Dedifferentiated amniotic fluid mesenchymal stem cell (primary cell): ENCODE measurements around the gene DCN.
A peak's percentile ranks its signal among the peaks of the same experiment; 100 is the strongest.

Experiments used
- DNase-seq: peaks from one replicate; pipeline ENCODE4 v3.0.0-alpha.2; 2016; ENCODE audit errors: extremely low spot score

The DCN gene

DNA sequence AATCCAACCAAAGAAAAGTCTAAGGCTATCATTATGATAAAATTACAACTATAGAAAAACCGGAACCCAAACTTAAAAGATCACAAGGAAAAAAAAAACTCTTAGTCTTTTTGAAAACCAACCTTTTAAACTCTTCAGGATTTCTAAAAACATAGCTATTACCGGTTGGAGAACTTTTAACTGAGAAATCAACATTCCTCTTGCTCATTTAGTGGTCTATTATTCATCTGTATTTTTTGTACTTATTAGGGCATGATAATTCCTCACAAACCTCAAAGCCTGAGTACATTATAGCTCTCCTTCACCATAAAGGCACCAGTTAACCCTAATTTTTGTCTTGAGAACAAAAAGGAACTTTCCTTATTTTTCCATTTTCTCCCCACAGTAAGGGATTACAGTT is 81.7 kb downstream of the DCN start:
- no peak for DNase-seq

DNA sequence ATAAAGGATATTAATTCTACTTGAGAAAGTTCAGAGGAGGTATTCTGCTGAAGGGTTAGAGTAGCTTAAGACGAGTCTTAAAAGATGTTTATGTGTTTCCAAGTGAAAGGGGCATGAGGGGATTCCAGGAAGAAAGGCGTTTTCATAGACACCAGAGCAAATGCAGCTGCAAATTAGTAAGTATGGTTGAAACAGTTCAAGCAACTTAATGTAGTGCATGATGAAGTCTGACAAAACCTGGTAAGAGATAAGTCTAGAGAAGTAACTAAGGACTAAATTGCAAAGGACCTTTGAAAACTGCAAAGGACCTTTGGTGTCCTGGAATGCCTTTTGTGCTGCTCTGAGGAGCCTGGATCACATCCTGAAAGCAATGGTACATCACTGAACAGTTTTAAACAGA is 82.8 kb downstream of the DCN start:
- DNase-seq = no peak

DNA sequence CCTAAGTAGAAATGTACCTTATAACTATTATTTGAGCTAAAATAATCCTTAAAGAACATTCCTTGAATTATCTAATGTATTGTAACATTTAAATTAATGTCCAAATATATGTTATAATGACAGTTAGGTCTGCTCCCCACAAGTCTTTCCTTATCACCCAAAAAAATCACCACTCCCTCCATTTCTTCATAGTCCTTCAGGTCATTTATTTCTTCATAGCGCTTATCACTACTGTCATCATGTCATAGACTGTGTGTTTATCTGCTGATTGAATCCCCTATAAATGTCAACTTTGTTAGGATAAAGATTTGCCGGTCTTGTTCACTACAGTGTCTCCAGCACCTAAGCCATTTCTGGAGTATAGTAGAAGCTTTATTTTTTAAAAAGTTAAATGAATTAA is 83.3 kb downstream of the DCN start:
- DNase-seq = no peak

DNA sequence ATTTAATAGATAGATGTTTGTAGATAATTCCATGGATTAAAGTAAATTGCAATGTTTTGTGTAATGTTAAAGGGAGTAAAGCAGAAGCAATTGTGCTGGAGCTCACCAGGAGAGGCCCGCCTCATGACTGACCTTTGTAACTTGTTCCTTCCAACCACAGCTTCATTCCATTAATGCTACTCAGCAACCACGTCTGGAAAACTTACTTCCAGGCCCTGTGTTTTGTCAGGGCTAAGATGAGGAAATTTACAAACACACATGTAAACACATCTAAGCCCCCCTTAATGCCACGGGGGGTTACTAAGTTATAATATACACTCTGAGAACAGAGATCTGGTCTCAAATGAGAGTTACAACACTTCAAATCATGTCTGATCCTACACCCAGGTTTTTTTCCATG is 83.7 kb downstream of the DCN start:
- peak; percentile 80 for DNase-seq

DNA sequence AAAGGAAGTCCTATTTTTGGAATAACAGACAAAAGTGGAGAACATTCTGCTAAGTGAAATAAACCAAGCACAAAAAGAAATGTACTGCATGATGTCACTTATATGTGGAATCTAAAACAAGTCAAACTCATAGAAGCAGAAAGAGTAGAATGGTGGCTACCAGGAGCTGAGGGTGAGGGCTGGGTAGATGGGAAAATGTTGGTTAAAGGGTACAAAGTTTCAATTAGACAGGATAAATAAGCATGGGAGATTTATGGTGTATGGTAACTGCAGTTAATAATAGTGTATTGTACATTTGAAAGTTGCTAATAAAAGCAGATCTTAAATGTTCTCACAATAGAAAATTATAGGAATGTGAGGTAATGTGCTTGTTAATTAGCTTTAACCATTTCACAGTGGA is 84.2 kb downstream of the DCN start:
- no peak for DNase-seq

DNA sequence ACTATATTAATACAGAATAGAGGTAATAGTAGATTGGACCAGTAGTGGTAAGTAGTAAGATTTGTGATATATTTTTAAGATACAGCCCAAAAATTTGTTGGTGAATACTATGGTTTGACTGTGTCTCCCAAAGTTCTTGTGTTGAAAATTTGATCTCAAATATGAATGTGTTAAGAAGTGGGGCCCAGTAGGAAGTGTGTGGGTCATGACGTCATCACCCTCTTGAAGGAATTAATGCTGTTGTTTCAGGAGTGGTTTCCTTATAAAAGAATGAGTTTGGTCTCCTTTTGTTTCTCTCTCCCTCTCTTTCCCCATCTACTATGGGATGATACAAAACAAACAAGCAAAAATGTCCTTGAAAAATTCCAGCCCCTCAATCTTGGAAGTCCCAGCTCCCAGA is 87.7 kb downstream of the DCN start:
- DNase-seq = no peak

DNA sequence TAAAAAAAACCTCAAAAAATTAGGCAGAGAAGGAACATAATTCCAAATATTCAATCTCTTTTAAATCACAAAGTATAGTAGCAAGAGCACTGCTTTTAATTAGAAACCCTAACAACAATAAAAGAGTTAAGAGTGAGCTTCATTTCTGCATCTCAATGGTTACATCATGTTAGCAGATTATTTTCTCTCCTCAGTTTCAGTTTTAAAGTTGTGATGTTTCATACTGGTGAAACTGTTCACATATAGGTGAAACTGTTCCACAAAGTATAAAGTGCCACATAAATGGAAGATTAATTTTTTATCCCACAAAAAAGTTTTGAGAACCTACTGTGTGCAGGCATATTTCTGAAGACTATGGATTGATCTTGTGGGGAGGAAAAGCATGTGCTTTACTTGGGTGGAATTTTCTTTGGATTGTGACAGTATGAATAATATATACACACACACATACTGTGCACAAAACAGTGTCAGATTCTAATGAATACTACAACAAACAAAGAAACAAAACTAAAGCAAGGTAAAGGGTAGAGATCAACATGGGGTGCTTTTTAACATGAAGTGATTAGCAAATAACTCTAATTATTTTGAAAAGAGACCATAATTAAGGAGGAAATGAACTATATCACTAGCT is 88.5 kb downstream of the DCN start:
- DNase-seq = peak; percentile 39

DNA sequence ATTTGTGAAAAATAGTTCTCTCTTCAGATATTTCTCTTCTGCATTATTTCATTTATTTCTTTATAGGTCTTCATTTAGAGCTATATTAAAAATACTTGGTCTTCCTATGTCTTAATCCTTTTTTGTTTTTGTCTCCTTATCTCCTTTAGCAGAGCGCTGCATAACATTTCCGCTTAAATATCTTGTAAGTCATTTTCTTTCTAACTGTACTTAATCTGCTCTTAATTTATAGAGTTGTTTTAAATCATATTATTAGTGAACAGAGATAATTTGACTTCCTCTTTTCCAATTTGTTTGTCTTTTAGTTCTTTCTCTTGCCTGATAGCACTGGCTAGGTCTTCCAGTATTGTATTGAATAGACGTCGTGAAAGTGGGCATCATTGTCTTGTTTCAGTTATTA is 89.3 kb downstream of the DCN start:
- DNase-seq = no peak

DNA sequence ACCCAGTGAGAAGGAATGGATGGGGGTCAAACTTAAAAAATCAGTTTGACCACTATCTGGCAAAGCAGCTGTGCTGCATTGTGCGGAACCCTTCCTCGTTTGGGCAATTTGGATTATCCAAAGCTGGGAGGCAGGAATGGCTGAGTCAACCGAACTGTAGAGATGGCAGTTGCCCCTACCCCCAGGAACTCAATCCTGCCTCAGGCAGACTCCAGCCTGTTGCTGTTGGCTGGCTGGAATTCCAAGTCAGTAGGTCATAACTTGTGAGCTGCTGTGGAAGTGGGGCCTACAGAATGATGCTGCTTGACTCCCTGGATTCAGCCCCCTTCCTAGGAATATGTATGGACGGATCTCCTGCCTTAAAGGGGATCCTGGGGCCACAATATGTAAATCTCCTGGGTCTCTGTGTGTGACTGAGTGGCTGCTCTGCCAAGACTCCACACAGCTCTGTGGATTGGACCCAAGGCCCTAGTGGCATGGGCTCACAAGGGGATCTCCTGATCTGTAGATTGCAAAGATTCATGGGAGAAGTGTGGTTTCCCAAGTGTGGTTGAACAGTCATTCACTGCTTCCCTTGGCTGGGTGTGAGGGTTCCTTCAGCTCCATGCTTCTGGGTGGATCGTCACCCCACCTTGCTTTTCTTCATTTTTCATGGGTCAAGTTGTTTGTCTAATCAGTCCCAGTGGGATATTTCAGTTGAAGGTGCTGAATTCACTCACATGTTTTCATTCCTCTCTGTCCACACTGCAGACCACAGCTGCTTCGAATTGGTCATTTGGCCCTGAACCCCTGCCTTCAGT is 90.5 kb downstream of the DCN start:
- no peak for DNase-seq
